Peyer's patch (tissue), 4 donors: ENCODE data around the gene ASXL1.

ENCODE experiments used
- CTCF ChIP-seq, 6 experiments: fragments of 450-650 bp in 4 of 6; fragments of 200-600 bp in 2 of 6; sonication (generic) in 1 of 6; IDR thresholded peaks; one replicate each; pipeline ENCODE4 v1.5.1; 2017 to 2019; ENCODE audit warnings: antibody characterized with exemption in 6 of 6, mild to moderate bottlenecking in 3 of 6, moderate library complexity in 1 of 6
- POLR2A ChIP-seq, 2 donors: fragments of 450-650 bp; IDR thresholded peaks; one replicate each; pipeline ENCODE4 v1.5.1; 2017; ENCODE audit warnings: antibody characterized with exemption in 2 of 2, mild to moderate bottlenecking in 2 of 2, moderate library complexity in 2 of 2

- no peak for TF ChIP-seq CTCF (IDR thresholded peaks at IDR 0.05)
- TF ChIP-seq POLR2A (IDR thresholded peaks at IDR 0.05) = no peak
Measured at GRCh38 chr20:32470940-32471339, 112.8 kb downstream of the ASXL1 start.
